GM12891 (cell line): Measurements from ENCODE around the gene SNX20.

Experiments used
- DNase-seq: peaks from one replicate; pipeline ENCODE4 v3.0.0; 2011; ENCODE audit warnings: low spot score; ENCODE audit not compliant: insufficient read length
- FAIRE-seq: peaks from 2 replicates; lab custom pipeline; 2011; peaks lifted over from hg19 to GRCh38; lab: Jason Lieb, UNC
- PAX5 ChIP-seq: IDR thresholded peaks from 2 replicates; pipeline ENCODE4 v1.6.1; 2011; ENCODE audit warnings: low read length, moderate library complexity, mild to moderate bottlenecking; ENCODE audit not compliant: insufficient read depth, severe bottlenecking
- POLR2A ChIP-seq: IDR thresholded peaks from 2 replicates; pipeline ENCODE4 v1.6.1; 2011; ENCODE audit warnings: low read depth, low read length, control low read depth
- POLR2AphosphoS5 ChIP-seq: IDR thresholded peaks from 2 replicates; pipeline ENCODE4 v1.6.1; 2011; ENCODE audit warnings: low read depth, low read length, control low read depth
- POU2F2 ChIP-seq: IDR thresholded peaks from 2 replicates; pipeline ENCODE4 v1.6.1; 2011; ENCODE audit warnings: low read depth, mild to moderate bottlenecking, control low read depth, low read length, moderate library complexity
- SPI1 ChIP-seq: IDR thresholded peaks from 2 replicates; pipeline ENCODE4 v1.6.1; 2011; ENCODE audit warnings: low read depth, low read length, control low read depth
- TAF1 ChIP-seq: IDR thresholded peaks from 2 replicates; pipeline ENCODE4 v1.6.1; 2011; ENCODE audit warnings: low read depth, low read length, control low read depth

The SNX20 gene

DNA sequence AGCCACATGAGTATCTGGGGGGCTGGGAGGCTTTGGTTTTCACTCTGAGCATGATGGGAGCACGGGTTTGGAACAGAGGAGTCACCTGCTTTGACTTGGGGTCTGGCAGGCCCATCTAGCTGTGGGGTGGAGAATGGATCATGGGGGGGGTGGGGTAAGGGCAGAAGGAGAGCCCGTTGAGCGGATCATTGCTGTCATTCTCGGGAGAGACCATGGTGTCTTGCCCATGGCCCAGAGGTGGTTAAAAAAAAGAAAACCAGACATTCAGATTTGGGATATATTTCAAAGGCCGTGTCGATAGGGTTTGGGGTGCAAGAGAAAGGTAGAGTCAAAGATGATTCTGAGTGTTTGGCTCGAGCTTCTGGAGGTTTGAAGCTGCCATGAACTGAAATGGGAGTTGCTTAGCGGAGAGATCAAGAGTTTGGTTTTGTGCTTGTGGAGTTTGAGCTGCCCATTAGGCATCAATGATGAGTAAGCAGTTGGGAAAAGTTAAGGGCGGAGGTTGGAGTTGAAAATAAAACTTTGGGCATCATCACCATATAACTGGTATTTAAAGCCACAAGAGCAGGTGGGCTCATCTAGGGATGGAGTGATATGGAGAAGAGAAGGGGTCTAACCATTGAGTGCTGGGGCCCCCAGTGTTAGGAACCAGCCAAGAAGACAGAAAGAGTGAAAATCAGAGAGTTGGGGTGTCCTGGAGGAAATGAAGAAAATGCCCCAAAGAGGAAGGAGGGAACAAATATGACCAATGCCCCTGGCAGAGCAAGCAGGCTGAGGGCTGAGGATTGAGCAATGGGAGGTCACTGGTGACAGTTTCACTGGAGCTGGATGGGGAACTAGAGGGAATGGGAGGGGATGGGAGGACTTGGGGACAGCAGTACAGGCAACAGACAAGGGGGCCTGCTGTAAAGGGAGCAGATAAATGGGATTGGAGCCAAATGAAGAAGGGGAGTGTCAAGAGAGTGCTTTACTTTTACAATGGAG, 14.2 kb upstream of the SNX20 start:
- FAIRE-seq (peak; percentile 13), DNase-seq (no peak)
- no peak for TF ChIP-seq POLR2AphosphoS5
- TF ChIP-seq SPI1, result no peak
- TF ChIP-seq PAX5, result no peak
- no peak for TF ChIP-seq TAF1
- TF ChIP-seq POU2F2, result no peak
- TF ChIP-seq POLR2A, result no peak

- TF ChIP-seq TAF1 (no peak), POLR2AphosphoS5 (no peak), POLR2A (no peak), SPI1 (no peak), POU2F2 (no peak), PAX5 (no peak)
- FAIRE-seq (peak; percentile 38), DNase-seq (no peak)
These were observed 13.1 kb upstream of the SNX20 start for GRCh38 chr16:50694206-50694605.

DNA sequence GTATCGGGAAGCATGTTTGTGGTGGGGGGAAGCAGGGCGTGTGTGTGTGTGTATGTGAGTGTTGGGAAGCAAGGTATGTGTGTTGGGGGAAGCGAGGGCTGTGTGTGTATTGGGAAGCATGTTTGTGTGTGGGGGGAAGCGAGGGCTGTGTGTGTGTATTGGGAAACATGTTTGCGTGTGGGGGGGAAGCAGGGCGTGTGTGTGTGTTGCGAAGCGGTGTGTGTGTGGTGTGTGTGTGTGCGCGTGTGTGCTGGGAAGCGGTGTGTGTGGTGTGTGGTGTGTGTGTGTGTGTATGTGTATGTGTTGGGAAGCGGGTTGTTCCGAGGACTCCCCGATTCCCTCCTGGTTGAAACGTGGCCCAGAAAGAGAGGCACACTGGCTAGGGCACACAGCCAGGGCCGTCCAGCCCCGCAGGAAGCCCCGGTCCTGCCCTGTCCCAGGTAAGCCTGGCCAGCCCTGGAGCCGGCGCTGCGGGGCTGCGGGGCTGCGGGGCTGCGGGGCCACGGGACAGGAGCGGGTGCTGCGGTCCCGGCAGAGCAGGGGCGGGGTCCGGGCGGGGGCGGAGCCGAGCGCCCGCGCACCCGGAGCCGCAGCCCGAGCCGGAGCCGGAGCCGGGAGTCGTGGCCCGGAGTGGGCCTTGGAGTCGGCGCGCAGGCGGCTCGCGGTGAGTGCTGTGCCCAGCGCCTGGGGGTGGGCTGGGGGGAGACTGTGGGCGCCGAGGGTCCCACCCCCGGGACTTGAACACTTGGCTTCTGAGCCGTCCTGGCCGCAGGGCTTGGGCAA, 12.1 kb upstream of the SNX20 start, which contains the start of gene NOD2:
NOD2 (plus strand) TSS at position 608 of the 783 bp plus-strand sequence. CDS start 5,890 bp downstream, outside the sequence.
- DNase-seq (peak; percentile 71), FAIRE-seq (peak; percentile 97)
- TF ChIP-seq POU2F2 (no peak), TAF1 (no peak), POLR2AphosphoS5 (no peak), POLR2A (no peak), SPI1 (no peak), PAX5 (no peak)

DNA sequence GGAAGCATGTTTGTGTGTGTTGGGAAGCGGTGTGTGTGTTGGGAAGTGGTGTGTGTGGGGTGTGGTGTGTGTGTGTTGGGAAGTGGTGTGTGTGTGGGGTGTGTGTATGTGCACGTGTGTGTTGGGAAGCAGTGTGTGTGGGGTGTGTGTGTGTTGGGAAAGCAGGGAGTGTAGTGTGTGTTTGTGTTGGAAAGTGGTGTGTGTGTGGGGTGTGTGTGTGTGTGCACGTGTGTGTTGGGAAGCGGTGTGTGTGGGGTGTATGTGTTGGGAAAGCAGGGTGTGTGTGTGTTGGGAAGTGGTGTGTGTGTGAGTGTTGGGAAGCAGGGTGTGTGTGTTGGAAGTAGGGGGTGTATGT, 11.5 kb upstream of the SNX20 start:
- DNase-seq (no peak), FAIRE-seq (no peak)
- TF ChIP-seq POU2F2 (no peak), PAX5 (no peak), SPI1 (no peak), POLR2AphosphoS5 (no peak), POLR2A (no peak), TAF1 (no peak)

- no peak for TF ChIP-seq PAX5
- no peak for TF ChIP-seq POLR2A
- TF ChIP-seq POLR2AphosphoS5, result no peak
- no peak for TF ChIP-seq SPI1
- TF ChIP-seq POU2F2, result no peak
- TF ChIP-seq TAF1, result no peak
- DNase-seq (no peak), FAIRE-seq (no peak)
These were observed 9.1 kb upstream of the SNX20 start for GRCh38 chr16:50690177-50690576.

- FAIRE-seq (peak; percentile 75), DNase-seq (no peak)
These were observed 7.8 kb upstream of the SNX20 start for GRCh38 chr16:50688867-50689266.

DNA sequence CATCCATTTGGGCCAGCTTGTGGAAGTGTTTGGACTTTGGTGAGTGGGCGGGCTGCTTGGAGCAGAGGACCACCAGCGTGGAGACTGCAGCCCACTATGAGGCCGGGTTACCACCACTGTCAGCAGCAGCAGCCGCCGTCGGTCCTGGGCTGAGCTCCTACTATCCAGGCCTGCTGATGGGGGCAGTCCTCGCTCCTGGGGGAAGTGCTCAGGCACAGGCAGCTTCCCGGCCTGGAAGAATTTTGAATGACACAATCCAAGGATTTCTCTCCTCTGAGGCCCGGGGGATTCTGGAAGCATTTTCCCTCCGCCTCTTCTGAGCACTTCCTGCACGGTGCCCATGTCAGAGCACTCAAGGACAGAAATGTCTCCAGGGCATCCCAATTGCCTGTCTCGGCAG, 7.0 kb upstream of the SNX20 start:
- FAIRE-seq, result no peak
- TF ChIP-seq POU2F2, result no peak
- TF ChIP-seq SPI1, result no peak
- no peak for TF ChIP-seq TAF1
- TF ChIP-seq POLR2AphosphoS5, result no peak
- no peak for TF ChIP-seq POLR2A
- no peak for TF ChIP-seq PAX5
- DNase-seq, result no peak

More at GRCh38 chr16:50688867-50689266, 7.8 kb upstream of the SNX20 start:
- TF ChIP-seq POLR2AphosphoS5 (no peak), POLR2A (no peak), PAX5 (no peak), TAF1 (no peak), POU2F2 (no peak), SPI1 (no peak)

- TF ChIP-seq PAX5 (no peak), TAF1 (no peak), SPI1 (no peak), POLR2AphosphoS5 (no peak), POLR2A (no peak), POU2F2 (no peak)
- no peak for DNase-seq
- peak; percentile 20 for FAIRE-seq
These were observed 4.5 kb upstream of the SNX20 start for GRCh38 chr16:50685462-50686063.

- FAIRE-seq (no peak), DNase-seq (no peak)
- TF ChIP-seq PAX5 (no peak), POLR2A (no peak), POLR2AphosphoS5 (peak; percentile 22; the same call in 1 of the 2 replicates), SPI1 (peak; percentile 23; the same call in 1 of the 2 replicates), POU2F2 (no peak), TAF1 (no peak)
These were observed 3.8 kb upstream of the SNX20 start for GRCh38 chr16:50684823-50685461.
